ENCODE data around the gene COLEC11. TPM values are rescaled to one million over a fixed set of nuclear protein-coding genes. Genes with fewer than 3 reads are reported as not detected.
A peak's percentile ranks its signal among the peaks of the same experiment; 100 is the strongest.

Gene COLEC11
- total and polyA plus RNA-seq, 2 of the 13 experiments (the other 11 are each of a cell fraction or from before 2014, with no cell fraction given) = 1.5 to 3.0 TPM

GRCh38 chr2:3659447-3660432, 64.8 kb downstream of the COLEC11 start (continued):
- no peak for TF ChIP-seq GLI4 (CRISPR knock-in tag; IDR thresholded peaks at IDR 0.05; ENCODE audit: borderline replicate concordance)
- TF ChIP-seq, protein P1, sequence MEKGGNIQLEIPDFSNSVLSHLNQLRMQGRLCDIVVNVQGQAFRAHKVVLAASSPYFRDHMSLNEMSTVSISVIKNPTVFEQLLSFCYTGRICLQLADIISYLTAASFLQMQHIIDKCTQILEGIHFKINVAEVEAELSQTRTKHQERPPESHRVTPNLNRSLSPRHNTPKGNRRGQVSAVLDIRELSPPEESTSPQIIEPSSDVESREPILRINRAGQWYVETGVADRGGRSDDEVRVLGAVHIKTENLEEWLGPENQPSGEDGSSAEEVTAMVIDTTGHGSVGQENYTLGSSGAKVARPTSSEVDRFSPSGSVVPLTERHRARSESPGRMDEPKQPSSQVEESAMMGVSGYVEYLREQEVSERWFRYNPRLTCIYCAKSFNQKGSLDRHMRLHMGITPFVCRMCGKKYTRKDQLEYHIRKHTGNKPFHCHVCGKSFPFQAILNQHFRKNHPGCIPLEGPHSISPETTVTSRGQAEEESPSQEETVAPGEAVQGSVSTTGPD (CRISPR knock-in tag; IDR thresholded peaks at IDR 0.05) = no peak
- peak; percentile 78 for TF ChIP-seq ZFX (CRISPR knock-in tag; IDR thresholded peaks at IDR 0.05; ENCODE audit: low read depth)
- TF ChIP-seq CHD4 (IDR thresholded peaks at IDR 0.05; ENCODE audit: borderline replicate concordance, low read length) = no peak
- TF ChIP-seq GATAD1 (CRISPR knock-in tag; IDR thresholded peaks at IDR 0.05) = no peak
- TF ChIP-seq ZSCAN31 (CRISPR knock-in tag; IDR thresholded peaks at IDR 0.05; ENCODE audit: low read depth) = 0 out of 2 replicates have a peak, but pooled peaks have one; percentile 38
- TF ChIP-seq SNAPC4 (CRISPR knock-in tag; IDR thresholded peaks at IDR 0.05) = no peak
- no peak for TF ChIP-seq CCAR2 (optimal IDR thresholded peaks at IDR 0.05; ENCODE audit: low read depth, low read length)
- TF ChIP-seq PAWR (CRISPR knock-in tag; IDR thresholded peaks at IDR 0.05; ENCODE audit: borderline replicate concordance) = no peak
- TF ChIP-seq, protein P2, sequence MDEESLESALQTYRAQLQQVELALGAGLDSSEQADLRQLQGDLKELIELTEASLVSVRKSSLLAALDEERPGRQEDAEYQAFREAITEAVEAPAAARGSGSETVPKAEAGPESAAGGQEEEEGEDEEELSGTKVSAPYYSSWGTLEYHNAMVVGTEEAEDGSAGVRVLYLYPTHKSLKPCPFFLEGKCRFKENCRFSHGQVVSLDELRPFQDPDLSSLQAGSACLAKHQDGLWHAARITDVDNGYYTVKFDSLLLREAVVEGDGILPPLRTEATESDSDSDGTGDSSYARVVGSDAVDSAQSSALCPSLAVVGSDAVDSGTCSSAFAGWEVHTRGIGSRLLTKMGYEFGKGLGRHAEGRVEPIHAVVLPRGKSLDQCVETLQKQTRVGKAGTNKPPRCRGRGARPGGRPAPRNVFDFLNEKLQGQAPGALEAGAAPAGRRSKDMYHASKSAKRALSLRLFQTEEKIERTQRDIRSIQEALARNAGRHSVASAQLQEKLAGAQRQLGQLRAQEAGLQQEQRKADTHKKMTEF (CRISPR knock-in tag; IDR thresholded peaks at IDR 0.05) = no peak
- TF ChIP-seq NR2C2 (CRISPR knock-in tag; IDR thresholded peaks at IDR 0.05; ENCODE audit: borderline replicate concordance) = no peak
- no peak for TF ChIP-seq ELF3 (CRISPR knock-in tag; IDR thresholded peaks at IDR 0.05)
- TF ChIP-seq SMYD3 (CRISPR knock-in tag; IDR thresholded peaks at IDR 0.05) = no peak
- TF ChIP-seq, protein P3, sequence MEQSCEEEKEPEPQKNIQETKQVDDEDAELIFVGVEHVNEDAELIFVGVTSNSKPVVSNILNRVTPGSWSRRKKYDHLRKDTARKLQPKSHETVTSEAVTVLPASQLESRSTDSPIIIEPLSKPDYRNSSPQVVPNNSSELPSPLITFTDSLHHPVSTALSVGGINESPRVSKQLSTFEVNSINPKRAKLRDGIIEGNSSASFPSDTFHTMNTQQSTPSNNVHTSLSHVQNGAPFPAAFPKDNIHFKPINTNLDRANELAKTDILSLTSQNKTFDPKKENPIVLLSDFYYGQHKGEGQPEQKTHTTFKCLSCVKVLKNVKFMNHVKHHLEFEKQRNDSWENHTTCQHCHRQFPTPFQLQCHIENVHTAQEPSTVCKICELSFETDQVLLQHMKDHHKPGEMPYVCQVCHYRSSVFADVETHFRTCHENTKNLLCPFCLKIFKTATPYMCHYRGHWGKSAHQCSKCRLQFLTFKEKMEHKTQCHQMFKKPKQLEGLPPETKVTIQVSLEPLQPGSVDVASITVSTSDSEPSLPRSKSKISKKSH (CRISPR knock-in tag; IDR thresholded peaks at IDR 0.05; ENCODE audit: borderline replicate concordance) = peak; percentile 78
- TF ChIP-seq, protein P4, sequence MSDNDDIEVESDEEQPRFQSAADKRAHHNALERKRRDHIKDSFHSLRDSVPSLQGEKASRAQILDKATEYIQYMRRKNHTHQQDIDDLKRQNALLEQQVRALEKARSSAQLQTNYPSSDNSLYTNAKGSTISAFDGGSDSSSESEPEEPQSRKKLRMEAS (IDR thresholded peaks at IDR 0.05) = peak; percentile 69
- peak; percentile 11 for TF ChIP-seq XRCC5 (optimal IDR thresholded peaks at IDR 0.05; ENCODE audit: low read length)
- TF ChIP-seq ADNP (CRISPR knock-in tag; IDR thresholded peaks at IDR 0.05) = no peak
